HCT116 (cell line): Measurements from ENCODE around the gene ZIC4. TPM values are rescaled to one million over a fixed set of nuclear protein-coding genes. Genes with fewer than 3 reads are reported as not detected.

Experiments
- ATAC-seq: fragments of 200-7000 bp; cut with Tn5 transposase; 2 replicates; pipeline ENCODE4 v1.9.1; 2020; ENCODE audit warnings: mild to moderate bottlenecking, moderate library complexity
- BruUV-seq: library from RNA; stranded (reverse); fragments of 400-500 nt; replicated peaks from 2 replicates; lab custom pipeline; 2021; lab: Mats Ljungman, UMichigan
- CTCF ChIA-PET: fragments of 300-600 bp; sonication (Branson Sonifier 250); formaldehyde crosslinking; loops from one replicate; lab custom pipeline; 2021; ENCODE audit warnings: antibody characterized with exemption; lab: Charles Lee
- POLR2A ChIA-PET: fragments of 300-600, 350-600 bp; sonication (Branson Sonifier 250); formaldehyde crosslinking; loops from one replicate; lab custom pipeline; 2021; ENCODE audit warnings: antibody characterized with exemption; lab: Charles Lee
- RAD21 ChIA-PET, 2 experiments: fragments of 300-600 bp; sonication (Branson Sonifier 250); formaldehyde crosslinking; loops; one replicate each; lab custom pipeline; 2023; ENCODE audit warnings: low total read pairs in 2 of 2; ENCODE audit not compliant: uncharacterized antibody in 2 of 2, unreplicated experiment in 2 of 2, low non-redundant PET in 1 of 2; lab: Charles Lee
- DNase-seq: peaks from one replicate; pipeline ENCODE4 v3.0.0-alpha.2; 2010; ENCODE audit warnings: low read depth, low spot score
- H2AFZ ChIP-seq: fragments of 200-600 bp; shearing (Covaris generic), sonication (generic); 2 replicates; pipeline ENCODE4 v1.6.1; 2017; ENCODE audit warnings: low read depth, mixed run types, mixed read lengths, antibody characterized with exemption, low read length; ENCODE audit not compliant: poor library complexity, severe bottlenecking
- H3K27ac ChIP-seq: 2 replicates; pipeline ENCODE4 v1.5.1; 2012; ENCODE audit warnings: low read depth, low read length
- H3K27me3 ChIP-seq: fragments of 200-600 bp; sonication (generic); 2 replicates; pipeline ENCODE4 v1.6.1; 2016; ENCODE audit warnings: mixed run types, low read length, mixed read lengths; ENCODE audit not compliant: insufficient read depth
- H3K36me3 ChIP-seq, 2 experiments: fragments of 200-500 bp in 1 of 2; fragments of 200-600 bp in 1 of 2; sonication (Bioruptor generic) in 1 of 2; sonication (generic) in 1 of 2; 2 replicates each; pipeline versions ENCODE4 v1.5.1 to v1.6.1; 2014 to 2016; ENCODE audit warnings: low read length in 2 of 2, inconsistent platforms in 1 of 2, mixed read lengths in 1 of 2, mixed run types in 1 of 2; ENCODE audit not compliant: insufficient read depth in 2 of 2, control insufficient read depth in 1 of 2
- H3K4me1 ChIP-seq, 2 experiments: fragments of 200-600 bp in 1 of 2; sonication (generic) in 1 of 2; 2 replicates each; pipeline versions ENCODE4 v1.5.1 to v1.6.1; 2012 to 2017; ENCODE audit warnings: low read length in 2 of 2, inconsistent platforms in 1 of 2, mild to moderate bottlenecking in 1 of 2, mixed read lengths in 1 of 2, mixed run types in 1 of 2, moderate library complexity in 1 of 2; ENCODE audit not compliant: insufficient read depth in 2 of 2, control insufficient read depth in 1 of 2
- H3K4me2 ChIP-seq: fragments of 200-600 bp; sonication (generic); 2 replicates; pipeline ENCODE4 v1.6.1; 2017; ENCODE audit warnings: mixed run types, low read length, mixed read lengths
- H3K4me3 ChIP-seq, 2 experiments: fragments of 200-600 bp in 1 of 2; sonication (generic) in 1 of 2; replicated peaks in 1 of 2; 2 replicates each; pipeline ENCODE4 v1.5.1; 2011 to 2016; ENCODE audit warnings: low read length in 2 of 2, control low read depth in 1 of 2, low read depth in 1 of 2, mild to moderate bottlenecking in 1 of 2, mixed read lengths in 1 of 2, mixed run types in 1 of 2
- H3K79me2 ChIP-seq: fragments of 200-600 bp; sonication (generic); 2 replicates; pipeline ENCODE4 v1.6.1; 2017; ENCODE audit warnings: mild to moderate bottlenecking, mixed run types, low read length, moderate library complexity, mixed read lengths; ENCODE audit not compliant: insufficient read depth
- H3K9ac ChIP-seq: fragments of 200-600 bp; sonication (generic); 2 replicates; pipeline ENCODE4 v1.6.1; 2016; ENCODE audit warnings: low read length, mixed read lengths
- H3K9me2 ChIP-seq: fragments of 200-600 bp; sonication (generic), shearing (Covaris generic); 2 replicates; pipeline ENCODE4 v1.6.1; 2017; ENCODE audit warnings: mixed run types, mild to moderate bottlenecking, moderate library complexity; ENCODE audit not compliant: insufficient read depth
- H3K9me3 ChIP-seq, 2 experiments: fragments of 200-500 bp in 1 of 2; fragments of 200-600 bp in 1 of 2; sonication (Bioruptor generic) in 1 of 2; sonication (generic) in 1 of 2; 2 replicates each; pipeline ENCODE4 v1.6.1; 2014 to 2017; ENCODE audit warnings: low read length in 2 of 2, mixed read lengths in 2 of 2, inconsistent platforms in 1 of 2, low read depth in 1 of 2, mild to moderate bottlenecking in 1 of 2, mixed run types in 1 of 2, moderate library complexity in 1 of 2; ENCODE audit not compliant: control insufficient read depth in 1 of 2, insufficient read depth in 1 of 2
- H4K20me1 ChIP-seq: fragments of 200-600 bp; sonication (generic), shearing (Covaris generic); 2 replicates; pipeline ENCODE4 v1.6.1; 2017; ENCODE audit warnings: mixed run types, mild to moderate bottlenecking, moderate library complexity; ENCODE audit not compliant: insufficient read depth
- CEBPB ChIP-seq: IDR thresholded peaks from 2 replicates; pipeline ENCODE4 v1.6.1; 2012; ENCODE audit warnings: low read depth
- EGR1 ChIP-seq: IDR thresholded peaks from 2 replicates; pipeline ENCODE4 v1.6.1; 2012; ENCODE audit warnings: low read depth
- POLR2AphosphoS5 ChIP-seq: IDR thresholded peaks from 2 replicates; pipeline ENCODE4 v1.6.1; 2011; ENCODE audit warnings: mild to moderate bottlenecking, low read depth, low read length, moderate library complexity
- RAD21 ChIP-seq: IDR thresholded peaks from 2 replicates; pipeline ENCODE4 v1.6.1; 2012; ENCODE audit warnings: low read depth, mild to moderate bottlenecking
- SP1 ChIP-seq: IDR thresholded peaks from 2 replicates; pipeline ENCODE4 v1.6.1; 2012; ENCODE audit warnings: low read depth
- SRF ChIP-seq: IDR thresholded peaks from 2 replicates; pipeline ENCODE4 v1.6.1; 2012; ENCODE audit warnings: low read depth
- TCF7L2 ChIP-seq: IDR thresholded peaks from 2 replicates; pipeline ENCODE4 v1.7.0; 2011; ENCODE audit warnings: borderline replicate concordance, inconsistent platforms; ENCODE audit not compliant: insufficient read depth, insufficient read length; ENCODE audit errors: extremely low read depth
- ZNF274 ChIP-seq: fragments of 200-500 bp; sonication (Bioruptor generic); IDR thresholded peaks from 2 replicates; pipeline ENCODE4 v1.6.1; 2014; ENCODE audit warnings: mild to moderate bottlenecking, low read depth, low read length, inconsistent platforms
- intact Hi-C: fragments of 100-400 bp; cut with micrococcal nuclease; formaldehyde crosslinking; loops from 2 replicates; pipeline ENCODE4 v1.10.0; 2022
- total RNA-seq: library from RNA; stranded (reverse); gene quantifications from one replicate; pipeline ENCODE4 v1.2.1, GENCODE V29; 2021; ENCODE audit not compliant: unreplicated experiment
- TF ChIP-seq, protein P1 (sequence below): IDR thresholded peaks from 2 replicates; pipeline ENCODE4 v1.6.1; 2012; ENCODE audit warnings: low read depth

The ZIC4 gene
- total RNA-seq, 1 experiment from 2014 or later = not detected

- ChIA-PET POLR2A (no interaction called here), RAD21 (no interaction called here), CTCF (no interaction called here)
- TF ChIP-seq CEBPB (no peak), SRF (no peak), POLR2AphosphoS5 (no peak), ZNF274 (no peak), SP1 (no peak), EGR1 (no peak), TCF7L2 (no peak), RAD21 (no peak)
- TF ChIP-seq, protein P1, sequence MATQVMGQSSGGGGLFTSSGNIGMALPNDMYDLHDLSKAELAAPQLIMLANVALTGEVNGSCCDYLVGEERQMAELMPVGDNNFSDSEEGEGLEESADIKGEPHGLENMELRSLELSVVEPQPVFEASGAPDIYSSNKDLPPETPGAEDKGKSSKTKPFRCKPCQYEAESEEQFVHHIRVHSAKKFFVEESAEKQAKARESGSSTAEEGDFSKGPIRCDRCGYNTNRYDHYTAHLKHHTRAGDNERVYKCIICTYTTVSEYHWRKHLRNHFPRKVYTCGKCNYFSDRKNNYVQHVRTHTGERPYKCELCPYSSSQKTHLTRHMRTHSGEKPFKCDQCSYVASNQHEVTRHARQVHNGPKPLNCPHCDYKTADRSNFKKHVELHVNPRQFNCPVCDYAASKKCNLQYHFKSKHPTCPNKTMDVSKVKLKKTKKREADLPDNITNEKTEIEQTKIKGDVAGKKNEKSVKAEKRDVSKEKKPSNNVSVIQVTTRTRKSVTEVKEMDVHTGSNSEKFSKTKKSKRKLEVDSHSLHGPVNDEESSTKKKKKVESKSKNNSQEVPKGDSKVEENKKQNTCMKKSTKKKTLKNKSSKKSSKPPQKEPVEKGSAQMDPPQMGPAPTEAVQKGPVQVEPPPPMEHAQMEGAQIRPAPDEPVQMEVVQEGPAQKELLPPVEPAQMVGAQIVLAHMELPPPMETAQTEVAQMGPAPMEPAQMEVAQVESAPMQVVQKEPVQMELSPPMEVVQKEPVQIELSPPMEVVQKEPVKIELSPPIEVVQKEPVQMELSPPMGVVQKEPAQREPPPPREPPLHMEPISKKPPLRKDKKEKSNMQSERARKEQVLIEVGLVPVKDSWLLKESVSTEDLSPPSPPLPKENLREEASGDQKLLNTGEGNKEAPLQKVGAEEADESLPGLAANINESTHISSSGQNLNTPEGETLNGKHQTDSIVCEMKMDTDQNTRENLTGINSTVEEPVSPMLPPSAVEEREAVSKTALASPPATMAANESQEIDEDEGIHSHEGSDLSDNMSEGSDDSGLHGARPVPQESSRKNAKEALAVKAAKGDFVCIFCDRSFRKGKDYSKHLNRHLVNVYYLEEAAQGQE = no peak
- intact Hi-C loops = no loop called here
- Histone ChIP-seq H3K4me2 (no peak overlapping the region), H3K36me3 (no peaks in the 10 kb centered on the region), H4K20me1 (no peaks in the 10 kb centered on the region), H3K4me1 (no peaks in the 10 kb centered on the region), H3K27ac (no peak overlapping the region), H3K4me3 (no peak overlapping the region), H3K9me2 (no peaks in the 10 kb centered on the region), H3K79me2 (no peaks in the 10 kb centered on the region), H3K9me3 (no peaks in the 10 kb centered on the region), H3K9ac (no peak overlapping the region), H3K27me3 (no peaks in the 10 kb centered on the region), H2AFZ (no peak overlapping the region)
- ATAC-seq = no peak
- DNase-seq = no peak
- no TSS peak for BruUV-seq
These were observed 51.1 kb downstream of the ZIC4 start for GRCh38 chr3:147355084-147355752.
